HFF-Myc (cell line): ENCODE measurements around the gene DPY19L3.

ENCODE experiments used
- DNase-seq: peaks from one replicate; pipeline ENCODE4 v3.0.0-alpha.2; 2011; ENCODE audit warnings: low read depth; ENCODE audit errors: extremely low read depth
- H3K4me3 ChIP-seq: replicated peaks from 2 replicates; pipeline ENCODE4 v1.5.1; 2011; ENCODE audit warnings: low read depth, mild to moderate bottlenecking, control low read depth, low read length
- TF ChIP-seq, protein P1 (sequence below): IDR thresholded peaks from 2 replicates; pipeline ENCODE4 v1.5.1; 2012; ENCODE audit warnings: mild to moderate bottlenecking, low read depth, low read length, control low read depth; ENCODE audit errors: missing control alignments

The DPY19L3 gene

DNA sequence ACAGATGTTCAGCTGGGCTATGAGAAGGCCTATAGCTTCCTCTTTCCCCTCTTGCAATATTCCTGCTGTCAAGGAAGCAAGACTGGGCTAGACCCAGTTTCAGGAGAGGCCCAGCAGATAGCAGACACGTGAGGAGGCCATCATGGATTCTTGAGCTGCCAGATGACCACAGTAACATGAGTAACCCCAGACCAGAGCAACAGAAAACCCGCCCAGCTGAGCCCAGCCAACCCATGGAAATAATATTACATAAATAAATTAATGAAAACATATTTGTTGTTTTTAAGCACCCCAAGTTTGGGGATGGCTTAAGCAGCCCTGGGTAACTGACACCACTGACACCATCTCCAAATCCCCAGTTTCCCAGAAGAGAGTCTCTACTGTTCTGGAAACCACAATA is 125.2 kb downstream of the DPY19L3 start:
- DNase-seq, result no peak
- TF ChIP-seq, protein P1, sequence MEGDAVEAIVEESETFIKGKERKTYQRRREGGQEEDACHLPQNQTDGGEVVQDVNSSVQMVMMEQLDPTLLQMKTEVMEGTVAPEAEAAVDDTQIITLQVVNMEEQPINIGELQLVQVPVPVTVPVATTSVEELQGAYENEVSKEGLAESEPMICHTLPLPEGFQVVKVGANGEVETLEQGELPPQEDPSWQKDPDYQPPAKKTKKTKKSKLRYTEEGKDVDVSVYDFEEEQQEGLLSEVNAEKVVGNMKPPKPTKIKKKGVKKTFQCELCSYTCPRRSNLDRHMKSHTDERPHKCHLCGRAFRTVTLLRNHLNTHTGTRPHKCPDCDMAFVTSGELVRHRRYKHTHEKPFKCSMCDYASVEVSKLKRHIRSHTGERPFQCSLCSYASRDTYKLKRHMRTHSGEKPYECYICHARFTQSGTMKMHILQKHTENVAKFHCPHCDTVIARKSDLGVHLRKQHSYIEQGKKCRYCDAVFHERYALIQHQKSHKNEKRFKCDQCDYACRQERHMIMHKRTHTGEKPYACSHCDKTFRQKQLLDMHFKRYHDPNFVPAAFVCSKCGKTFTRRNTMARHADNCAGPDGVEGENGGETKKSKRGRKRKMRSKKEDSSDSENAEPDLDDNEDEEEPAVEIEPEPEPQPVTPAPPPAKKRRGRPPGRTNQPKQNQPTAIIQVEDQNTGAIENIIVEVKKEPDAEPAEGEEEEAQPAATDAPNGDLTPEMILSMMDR, result no peak
- H3K4me3 ChIP-seq, result no peak overlapping the region

DNA sequence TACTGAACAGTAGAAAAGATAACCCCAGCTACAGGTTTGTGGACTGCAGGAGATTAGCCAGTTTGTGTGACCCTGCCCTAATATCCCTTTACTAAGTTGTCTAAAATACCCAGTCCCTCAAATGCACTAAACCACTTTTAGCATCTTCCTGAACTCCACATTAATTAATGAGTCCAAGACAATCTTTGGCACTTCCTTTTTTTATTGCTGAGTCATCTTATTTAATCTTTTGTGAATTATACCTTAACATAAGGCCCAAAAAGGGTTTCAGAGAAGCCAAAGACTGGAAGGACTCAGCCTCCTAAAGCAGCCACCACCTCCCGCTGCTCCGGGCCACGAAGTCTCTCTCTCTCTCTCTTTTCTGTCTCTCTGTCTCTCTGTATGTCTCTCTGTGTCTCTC is 126.7 kb downstream of the DPY19L3 start:
- H3K4me3 ChIP-seq, result no peak overlapping the region
- DNase-seq, result no peak
- TF ChIP-seq, protein P1, result no peak
